Activated T-helper 1 cell treated with Interleukin-2 at 50 U/mL for 16 hours (primary cell): ENCODE measurements around the gene DUSP15.

Experiments
- DNase-seq: peaks from one replicate; pipeline ENCODE4 v3.0.0-alpha.2; 2020; ENCODE audit warnings: low read depth

Gene DUSP15

DNA sequence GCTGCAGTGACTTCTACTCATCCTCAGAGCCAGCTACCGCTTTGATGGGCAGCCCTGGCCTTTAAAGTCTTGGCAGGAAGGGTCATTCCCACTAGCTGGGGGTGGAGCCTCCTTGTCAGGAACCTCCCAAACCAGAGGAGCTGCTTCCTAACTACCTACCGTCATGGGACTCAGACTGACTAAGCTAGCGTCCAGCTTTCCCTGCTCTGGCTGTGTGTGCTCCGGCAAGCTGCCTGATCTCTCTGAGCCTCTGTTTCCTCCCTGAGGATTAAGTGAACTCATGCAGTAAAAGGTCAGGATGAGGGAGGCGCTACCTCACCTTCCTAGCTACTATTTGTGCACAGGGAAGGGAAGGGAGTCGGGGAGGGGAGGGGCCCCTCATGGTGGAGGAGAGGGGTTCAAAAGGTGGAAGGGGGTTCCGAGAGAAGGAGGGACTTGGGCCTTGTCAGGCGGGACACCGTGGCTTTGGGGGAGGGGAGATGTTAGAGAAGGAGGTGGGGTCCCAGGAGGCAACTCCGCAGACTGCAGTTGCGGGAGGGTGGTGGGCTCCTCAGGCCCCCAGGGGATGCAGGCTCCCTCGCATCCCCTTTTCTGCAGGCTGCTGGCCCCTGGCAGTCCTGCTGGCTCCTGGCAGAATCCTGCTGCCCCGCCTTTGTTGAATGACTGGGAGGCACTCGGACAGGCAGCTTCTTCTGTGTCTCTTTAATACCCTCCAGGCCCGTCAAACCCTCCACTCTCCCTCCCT lies 9.8 kb downstream of the DUSP15 start:
- DNase-seq, result no peak

DNA sequence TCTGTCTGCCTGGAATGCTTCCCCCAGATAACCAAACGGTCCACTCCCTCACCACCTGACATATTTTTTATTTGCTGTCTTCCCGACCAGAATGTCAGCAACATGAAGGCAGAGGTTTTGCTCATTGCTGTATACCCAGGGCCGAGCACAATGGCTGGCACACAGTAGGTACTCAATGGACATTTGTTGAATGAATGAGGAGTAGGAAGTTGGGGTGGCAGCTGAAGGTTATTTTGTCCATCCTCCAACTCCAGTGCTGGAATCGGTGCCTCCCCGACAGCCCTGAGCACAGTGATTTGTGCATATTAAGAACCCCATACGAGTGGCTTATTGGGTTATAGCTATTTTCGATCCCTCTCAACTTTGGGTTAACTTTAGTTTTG lies 10.3 kb downstream of the DUSP15 start:
- DNase-seq, result no peak

DNA sequence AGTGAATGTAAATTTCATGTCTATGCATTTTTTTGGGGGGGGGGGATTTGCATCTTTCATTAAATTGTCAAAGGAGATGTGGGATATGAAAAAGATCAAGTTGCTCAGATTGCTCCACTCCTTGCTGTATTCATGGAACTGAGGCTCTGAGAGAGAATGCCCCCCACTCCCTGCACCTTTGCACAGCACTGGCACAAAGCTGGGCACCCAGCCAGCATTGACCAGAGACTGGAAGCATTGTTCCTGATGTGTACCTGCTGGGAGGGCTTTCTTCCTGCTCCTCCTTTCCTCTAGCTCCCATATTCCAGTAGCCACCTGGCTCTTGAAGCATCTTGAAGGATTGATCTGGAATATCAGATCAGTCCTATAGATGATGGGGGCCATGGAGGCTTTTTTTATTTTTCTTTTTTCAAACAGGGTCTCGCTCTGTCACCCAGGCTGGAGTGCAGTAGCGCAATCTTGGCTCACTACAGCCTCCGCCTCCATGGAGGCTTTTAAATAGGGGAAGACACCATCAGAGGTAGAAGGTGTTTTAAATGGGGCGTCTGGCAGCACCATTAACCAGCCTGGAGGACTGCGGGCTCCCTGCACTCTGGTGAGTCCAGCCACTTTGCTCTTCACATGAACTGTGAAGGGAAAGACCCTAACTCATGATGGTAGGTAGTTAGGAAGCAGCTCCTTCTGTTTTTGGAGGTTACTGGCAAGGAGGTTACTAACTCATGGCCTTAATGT lies 10.9 kb downstream of the DUSP15 start:
- DNase-seq, result no peak

DNA sequence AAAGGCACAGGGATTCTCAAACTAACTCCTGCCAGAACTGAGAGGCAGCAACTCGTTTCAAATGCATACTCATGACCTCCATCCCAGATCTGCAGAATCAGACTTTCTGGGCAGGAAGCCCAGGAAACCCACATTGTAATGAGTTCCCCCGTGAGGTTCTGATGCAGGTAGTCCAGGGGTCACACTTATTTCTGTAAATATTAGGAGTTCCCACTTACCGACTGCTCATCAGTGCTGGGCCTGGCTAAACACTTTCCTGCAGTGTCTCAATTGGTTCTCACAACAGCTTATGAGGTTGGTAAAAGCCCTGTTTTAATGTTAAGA lies 11.6 kb downstream of the DUSP15 start:
- no peak for DNase-seq

DNA sequence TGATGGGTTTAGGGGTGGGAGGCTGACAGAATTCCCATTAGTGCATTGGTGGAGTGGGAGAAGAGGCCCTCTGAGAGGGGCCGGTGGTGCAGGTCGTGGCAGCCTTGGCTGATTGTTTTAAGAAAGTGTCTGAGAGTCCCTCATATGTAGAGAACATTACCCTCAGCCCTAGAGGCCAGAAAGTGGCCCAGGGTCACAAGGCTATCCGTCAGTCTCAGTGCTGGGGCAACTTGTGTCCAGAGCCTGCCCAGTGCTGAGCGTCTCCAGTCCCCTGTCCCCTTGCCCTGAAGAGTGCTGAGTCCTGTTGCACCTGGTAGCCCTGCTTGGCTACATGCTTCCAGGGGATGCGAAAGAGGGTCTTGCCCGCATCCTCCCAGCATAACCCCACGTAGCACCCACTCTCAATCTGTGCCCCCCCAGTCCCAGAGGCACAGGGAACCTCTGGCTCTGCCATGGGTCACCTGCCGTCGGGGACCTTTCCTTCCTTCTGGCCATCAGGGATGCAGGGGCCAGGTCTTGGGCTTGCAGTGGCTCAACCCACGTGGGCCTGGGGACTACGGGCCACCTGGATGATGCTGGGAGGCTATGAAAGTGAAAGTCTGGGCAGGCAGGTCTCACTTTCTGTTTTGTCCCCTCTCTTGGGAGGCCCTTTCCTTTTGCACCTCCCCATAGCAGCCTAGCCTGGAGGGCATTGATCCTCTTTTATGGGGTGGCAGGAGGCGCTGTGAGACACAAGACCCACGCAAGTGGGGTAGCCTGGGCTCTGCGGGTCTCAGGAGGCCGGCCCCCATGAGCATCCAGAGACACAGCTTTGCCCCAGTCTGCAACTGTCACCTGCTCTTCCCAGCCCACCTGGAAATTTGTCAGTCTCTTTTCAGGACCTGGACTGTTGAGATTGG lies 12.2 kb downstream of the DUSP15 start:
- no peak for DNase-seq

DNA sequence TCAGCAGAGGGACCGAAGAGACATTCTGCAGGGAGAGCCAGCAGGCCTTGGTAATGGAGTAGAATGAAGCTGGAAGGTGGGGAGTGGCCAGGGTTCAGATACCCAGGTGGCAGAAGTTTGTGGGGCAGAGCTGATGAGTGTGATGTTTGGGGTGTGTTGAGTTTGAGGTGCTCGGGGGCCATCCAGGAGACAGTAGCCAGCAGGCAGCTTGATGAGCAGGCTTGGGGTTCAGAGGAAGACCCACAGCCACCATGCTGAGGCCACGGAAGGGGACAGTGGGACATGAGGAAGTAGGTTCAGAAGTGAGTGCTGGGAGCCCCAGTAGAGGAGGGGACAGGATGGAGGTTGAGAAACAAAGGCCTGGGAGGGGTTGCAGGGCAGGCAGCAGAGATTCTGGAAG lies 13.8 kb downstream of the DUSP15 start:
- no peak for DNase-seq

DNA sequence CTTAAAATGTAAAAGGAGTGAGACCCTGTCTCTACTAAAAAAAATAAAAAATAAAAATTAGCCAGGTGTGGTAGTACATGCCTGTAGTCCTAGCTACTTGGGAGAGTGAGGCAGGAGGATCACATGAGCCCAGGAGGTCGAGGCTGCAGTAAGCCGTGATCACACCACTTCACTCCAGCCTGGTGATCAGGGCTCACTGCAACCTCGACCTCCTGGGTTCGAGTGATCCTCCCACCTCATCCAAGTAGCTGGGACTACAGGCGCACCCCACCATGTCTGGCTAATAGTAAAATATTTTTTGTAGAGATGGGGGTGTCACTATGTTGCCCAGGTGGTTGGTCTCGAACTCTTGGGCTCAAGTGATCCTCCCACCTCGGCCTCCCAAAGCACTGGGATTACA lies 16.8 kb downstream of the DUSP15 start:
- no peak for DNase-seq

DNA sequence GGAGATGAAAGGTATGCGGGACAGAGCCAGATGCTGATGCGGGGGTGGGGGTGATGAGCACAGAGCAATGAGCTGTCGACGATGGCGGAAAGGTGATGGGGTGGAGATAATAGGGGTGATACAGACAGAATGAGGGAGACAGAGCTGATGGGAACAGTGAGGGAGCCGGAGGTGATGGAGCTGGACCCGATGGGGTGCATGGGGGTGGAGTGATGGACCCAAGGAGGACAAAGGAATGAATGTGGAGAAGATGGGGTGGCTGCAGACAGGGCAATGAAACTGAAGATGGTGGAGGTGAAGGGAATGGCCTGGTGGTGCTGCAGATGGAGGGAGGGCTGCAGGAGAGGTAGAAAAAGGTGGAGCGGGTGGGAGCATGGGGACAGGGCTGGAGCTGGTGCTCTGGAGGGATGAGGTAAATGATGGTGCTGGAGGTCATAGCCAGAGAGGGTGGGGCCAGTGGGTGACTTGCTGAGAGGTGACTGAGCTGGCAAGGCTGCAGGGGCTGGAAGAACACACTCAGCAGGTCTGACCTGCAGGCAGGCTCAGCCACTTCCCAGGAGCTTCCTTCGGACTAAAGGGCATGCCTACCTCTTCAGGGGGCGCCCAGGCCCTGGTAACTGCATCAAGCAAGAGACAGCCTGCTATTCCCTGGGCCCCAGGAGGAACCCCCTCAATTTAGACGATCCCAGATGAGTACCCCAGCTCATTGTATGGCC lies 18.9 kb downstream of the DUSP15 start:
- no peak for DNase-seq

DNA sequence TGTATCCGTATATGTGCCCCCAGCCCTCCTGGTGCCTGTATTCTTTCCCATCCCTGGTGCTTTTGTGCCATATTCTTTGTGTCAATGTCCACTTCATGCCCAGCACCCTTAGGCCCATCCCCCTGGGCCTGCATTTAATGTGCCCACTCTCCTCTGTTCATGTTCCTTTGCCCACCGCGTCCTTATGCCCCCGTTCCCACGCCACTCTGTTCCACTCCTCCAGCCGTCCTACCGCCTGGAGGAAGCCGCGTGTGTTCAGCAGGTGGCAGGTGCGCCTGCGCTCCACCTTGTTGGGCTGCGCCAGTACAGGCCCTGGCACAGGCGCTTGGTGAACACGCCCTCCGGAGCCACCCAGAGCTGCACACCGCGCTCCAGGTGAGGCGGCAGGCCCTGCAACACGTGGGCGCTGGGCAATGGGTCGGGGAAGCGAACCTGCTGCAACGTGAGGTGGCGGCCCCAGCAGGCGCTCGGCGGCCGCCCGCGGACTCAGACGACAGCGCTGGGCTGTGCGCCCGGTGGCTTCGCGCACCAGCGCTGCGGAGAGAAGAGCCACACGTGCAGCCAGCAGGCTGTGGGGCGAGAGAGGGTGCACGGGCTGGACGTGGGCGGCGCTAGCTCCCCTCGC lies 20.9 kb downstream of the DUSP15 start:
- no peak for DNase-seq

DNA sequence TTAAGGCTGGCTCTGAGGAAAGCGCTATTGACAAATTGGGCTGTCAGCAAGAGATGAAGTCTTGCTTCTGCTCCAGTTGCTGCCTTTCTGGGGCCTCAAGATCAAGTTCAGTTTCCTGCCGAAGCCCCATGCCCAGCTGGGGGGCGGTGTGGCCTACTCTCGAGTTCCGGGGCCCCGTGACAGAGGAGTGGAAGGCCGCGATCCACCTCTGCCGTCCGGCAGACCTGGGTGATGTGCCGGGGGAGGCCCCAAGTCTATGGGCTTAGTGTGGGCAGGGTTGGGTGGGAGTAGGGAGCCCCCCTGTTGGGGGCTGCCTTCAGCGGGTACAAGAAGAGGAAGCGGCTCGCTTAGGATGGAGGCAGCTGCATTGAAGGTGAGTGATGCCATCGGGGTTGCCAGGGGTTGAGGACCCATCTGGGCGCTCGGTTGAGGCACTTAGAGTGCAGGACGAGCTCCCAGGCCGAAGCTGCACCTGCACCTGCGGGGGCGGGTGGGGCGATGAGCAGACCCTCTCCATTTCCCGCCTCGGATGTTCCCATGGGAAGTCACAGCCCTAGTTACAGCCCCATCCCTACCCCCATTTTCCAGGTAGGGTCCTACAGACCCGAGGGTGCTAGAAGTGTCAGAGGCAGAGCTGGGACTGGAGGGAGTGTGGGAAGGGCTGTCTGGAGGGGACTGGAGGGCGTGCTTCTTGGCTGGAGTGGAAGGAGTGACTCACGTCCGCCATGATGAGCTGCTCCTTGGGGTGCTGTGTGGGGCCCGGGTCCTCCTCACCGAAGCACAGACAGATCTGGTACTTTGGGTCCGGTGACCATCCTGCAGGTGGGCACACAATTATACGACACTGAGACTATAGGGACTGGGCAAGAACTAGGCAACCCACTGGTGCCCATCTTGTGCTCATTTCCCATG lies 22.0 kb downstream of the DUSP15 start:
- no peak for DNase-seq

DNA sequence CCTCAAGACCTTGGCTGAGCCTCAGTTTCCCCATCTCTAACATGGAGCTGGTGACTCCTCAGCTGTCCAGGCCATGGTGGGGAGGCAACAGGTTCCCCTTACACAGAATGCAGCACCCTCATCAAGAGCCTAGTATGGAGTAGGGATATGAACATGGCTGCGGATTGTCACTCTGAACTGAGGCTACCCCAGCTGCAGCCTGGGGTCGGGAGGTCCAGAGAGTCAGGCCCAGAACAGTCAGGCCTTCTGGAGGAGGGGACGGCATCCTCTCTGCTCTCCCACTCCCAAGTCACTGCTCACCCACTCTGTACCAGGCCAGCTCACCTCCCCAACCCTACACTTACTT lies 23.6 kb downstream of the DUSP15 start:
- DNase-seq, result no peak

DNA sequence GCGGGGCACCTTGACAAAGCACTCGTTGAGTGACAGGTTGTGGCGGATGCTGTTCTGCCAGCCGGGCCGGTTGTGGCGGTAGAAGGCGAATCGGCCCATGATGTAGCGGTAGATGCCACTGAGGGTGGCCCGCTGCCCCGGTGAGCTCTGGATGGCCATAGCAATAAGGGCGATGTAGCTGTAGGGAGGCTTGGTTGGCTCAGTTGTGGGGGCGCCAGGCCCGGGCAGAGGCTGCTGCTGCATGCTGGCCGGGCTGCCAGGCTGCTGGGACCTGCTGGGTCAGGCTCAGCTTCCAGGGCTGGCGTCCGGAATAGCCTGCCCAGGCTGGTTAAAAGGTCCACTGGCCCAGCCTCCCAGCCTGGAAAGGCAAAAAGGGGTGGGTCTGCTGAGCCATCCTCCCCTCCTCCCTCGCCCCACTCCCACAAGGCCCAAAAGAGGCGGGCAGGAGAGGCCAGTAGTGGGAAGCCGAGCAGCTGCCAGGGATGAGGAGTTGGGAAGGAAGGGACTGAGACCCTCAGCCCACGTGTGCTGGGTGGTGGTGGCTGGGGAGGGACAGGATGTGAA lies 24.9 kb downstream of the DUSP15 start, which contains the start of gene FOXS1:
TSS of gene FOXS1 (minus strand) at position 305 of the 564 bp plus-strand sequence. CDS start at position 243, 62 bp downstream.
- DNase-seq, result no peak

DNA sequence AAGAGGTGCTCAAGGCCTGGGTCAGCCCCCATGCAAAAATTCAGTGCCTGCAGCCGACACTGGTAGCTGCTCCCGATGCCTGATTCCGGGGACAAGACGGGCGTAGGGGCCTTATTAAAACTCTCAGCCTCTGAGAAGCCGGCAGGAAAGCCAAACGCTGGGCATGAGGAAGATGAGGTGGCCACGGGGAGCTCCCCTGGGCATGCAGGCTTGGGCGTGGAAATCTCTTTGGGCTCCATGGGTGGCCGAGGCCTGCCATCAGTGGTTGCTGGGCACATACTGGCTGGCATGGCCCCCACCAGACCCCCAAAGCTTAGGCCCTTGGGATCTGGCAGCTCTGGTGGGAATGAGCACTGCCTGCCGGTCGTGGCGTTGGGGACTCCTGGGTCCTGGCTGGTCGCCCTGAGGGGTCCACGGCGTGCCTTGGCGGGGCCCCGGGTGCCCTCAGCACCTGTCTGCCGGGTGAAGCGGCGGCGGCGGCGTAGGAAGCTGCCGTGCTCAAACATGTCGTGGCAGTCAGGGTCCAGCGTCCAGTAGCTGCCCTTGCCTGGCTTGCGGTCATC lies 25.5 kb downstream of the DUSP15 start:
- DNase-seq, result no peak

DNA sequence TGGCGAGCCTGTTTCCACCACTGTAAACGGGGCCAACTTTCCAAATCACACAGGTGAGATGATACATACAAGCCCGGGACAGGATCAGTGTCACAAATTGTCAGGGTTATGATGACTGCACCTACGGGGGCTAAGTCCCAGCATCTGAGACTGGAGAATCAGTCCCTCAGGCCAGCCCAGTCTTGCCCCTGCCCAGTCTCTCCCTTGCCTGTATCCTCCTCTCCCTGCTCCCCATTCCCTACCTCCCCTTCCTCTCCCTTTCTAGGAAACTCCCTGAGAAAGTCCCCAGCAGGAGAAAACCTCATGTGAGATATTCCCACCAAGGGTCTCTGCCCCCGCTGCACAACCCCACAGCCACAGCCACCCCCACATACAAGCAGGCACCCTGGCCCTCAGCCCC lies 26.4 kb downstream of the DUSP15 start:
- DNase-seq, result no peak

DNA sequence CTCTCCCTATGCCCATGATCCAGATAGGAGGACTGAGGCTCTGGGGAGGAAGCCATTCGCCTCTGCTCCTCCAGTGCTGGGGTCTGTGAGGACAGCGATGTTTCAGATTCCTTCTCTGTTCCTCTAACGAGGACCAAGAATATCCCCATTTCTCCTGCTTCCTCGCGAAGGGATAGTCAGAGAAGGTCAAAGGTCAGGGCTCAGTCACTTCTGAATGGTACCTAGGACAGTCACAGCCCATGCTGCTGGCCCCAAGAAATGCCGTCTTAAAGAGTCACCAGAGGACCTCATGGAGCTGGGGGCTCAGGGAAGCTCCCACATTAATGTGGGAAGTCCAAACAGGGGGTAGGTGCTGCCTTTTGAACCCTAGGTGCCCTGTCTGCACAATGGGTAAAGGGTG lies 27.0 kb downstream of the DUSP15 start:
- no peak for DNase-seq

DNA sequence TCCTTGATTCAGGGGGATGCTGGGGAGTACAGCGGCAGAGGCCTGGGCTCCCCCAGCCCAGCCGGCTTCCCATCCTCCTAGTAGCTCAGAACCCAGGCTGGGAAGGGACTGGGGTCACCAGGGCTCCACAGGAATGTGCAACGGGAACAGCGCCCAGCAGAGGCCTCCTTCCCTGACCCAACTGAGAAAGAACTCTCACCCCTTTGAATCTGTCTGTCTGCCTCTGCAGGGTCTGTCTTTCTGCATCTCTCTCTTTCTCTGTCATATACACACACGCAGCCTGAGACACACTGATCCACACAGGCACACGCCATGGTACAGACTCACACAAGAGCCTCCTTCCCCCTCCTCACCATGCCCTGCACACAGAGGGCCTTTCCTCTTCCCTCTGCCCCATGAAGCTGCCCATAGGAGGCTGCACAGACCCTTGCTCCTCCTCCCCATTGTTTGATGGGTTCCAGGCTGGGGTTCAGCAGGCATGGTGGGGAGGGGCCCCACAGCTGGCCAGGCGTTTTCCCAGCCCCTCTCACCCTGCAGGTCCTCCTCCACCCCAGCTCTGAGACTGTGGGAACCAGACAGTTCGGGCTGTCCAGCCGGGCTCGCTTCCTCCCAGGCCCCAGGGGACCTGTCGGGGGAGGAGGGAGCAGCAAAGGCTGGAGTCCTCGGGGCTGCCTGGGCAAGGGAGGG lies 27.7 kb downstream of the DUSP15 start:
- DNase-seq, result no peak

DNA sequence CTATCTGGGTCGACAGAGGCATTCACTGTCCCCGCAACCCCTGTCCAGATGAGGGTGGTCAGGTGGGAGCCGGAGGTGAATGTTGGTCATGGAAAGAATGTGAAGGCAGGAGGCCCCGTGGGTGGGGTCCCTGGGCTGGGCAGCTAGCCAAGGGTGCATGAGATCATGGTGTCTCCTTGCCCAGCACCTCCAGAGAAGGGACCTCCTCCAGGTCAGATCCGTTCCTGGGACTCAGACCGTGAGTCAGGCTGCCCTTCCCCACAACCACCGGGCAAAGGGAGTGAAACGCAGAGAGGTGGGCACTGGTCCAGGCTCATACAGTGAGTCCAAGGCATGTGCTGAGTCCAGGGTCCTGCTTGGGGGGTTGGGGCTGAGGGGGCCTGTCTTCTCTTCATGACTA lies 28.4 kb downstream of the DUSP15 start:
- DNase-seq, result no peak

DNA sequence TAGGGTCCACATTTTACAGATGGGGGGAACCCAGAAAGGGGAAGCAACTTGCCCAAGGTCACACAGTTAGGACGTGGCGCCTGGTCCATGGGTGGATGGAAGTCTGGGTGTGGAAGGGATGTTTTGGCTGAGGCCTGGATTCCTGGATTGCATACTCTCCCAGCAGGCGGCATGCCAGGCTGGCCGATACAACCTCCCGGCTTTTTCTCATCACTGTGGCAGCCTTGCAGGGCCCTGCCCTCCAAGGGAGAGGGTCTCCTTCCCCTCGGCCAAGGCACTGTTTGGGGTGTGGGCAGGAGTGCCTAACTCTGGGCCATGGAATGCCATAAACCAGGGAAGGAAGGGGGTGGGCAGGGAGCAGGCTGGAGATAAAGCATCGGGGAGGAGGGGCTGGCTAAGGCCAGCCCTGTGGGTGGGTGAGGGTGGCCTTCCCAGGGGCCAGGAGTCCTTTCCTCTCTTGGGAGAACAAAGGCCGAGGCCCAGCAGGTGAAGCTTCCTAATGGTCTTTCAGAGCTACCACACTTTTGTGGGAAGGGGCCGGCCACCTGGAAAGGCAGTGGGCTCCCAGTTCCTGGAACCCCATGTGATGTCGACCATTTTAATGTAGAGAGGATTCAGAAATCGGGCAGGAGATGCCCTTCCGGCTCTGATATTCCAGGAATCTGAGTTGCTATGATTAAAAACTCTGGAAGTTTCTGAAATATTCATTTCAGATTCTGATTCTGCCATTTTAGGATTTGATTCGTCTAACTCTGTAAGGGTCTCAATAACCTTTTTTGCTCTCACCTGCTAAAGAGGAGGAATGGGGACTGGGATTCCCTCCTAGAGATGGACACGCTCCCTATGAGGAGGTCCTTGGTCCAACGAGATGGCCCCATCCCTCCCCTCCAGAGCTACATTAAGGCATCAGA lies 29.2 kb downstream of the DUSP15 start:
- no peak for DNase-seq
